Central memory CD8-positive, alpha-beta T cell (primary cell): ENCODE data around the gene GPHN.

ENCODE experiments used
- ATAC-seq: fragments of 150-1000 bp; cut with Tn5 transposase; replicated peaks from 2 replicates; pipeline ENCODE4 v1.10.0; 2022; ENCODE audit warnings: mild to moderate bottlenecking, moderate FRiP score, moderate number of reproducible peaks; ENCODE audit not compliant: poor library complexity, severe bottlenecking; ENCODE audit errors: extremely low read depth
- DNase-seq, 2 donors: peaks; one replicate each; pipeline ENCODE4 v3.0.0; 2021; ENCODE audit warnings: low spot score in 2 of 2
- H3K27ac Mint-ChIP-seq: one replicate; pipeline ENCODE4 v1.8.0; 2022; ENCODE audit warnings: low read depth, mild to moderate bottlenecking, moderate library complexity, mixed read lengths
- H3K27me3 Mint-ChIP-seq: one replicate; pipeline ENCODE4 v1.8.0; 2022; ENCODE audit warnings: mixed read lengths
- H3K36me3 Mint-ChIP-seq: one replicate; pipeline ENCODE4 v1.8.0; 2022; ENCODE audit warnings: mild to moderate bottlenecking, moderate library complexity, mixed read lengths; ENCODE audit not compliant: insufficient read depth
- H3K4me1 Mint-ChIP-seq: one replicate; pipeline ENCODE4 v1.8.0; 2022; ENCODE audit warnings: mixed read lengths
- H3K4me3 Mint-ChIP-seq: one replicate; pipeline ENCODE4 v1.8.0; 2022; ENCODE audit warnings: mild to moderate bottlenecking, moderate library complexity, mixed read lengths
- H3K9me3 Mint-ChIP-seq: one replicate; pipeline ENCODE4 v1.8.0; 2022; ENCODE audit warnings: mixed read lengths

Gene GPHN

GRCh38 chr14:67079846-67080245 lies 571.9 kb downstream of the GPHN start:
- H3K36me3 Mint-ChIP-seq = no peaks in the 10 kb centered on the region
- DNase-seq (no peak), ATAC-seq (no peak)
- H3K4me3 Mint-ChIP-seq = no peak overlapping the region
- no peaks in the 10 kb centered on the region for H3K4me1 Mint-ChIP-seq
- no peak overlapping the region for H3K27ac Mint-ChIP-seq
- H3K9me3 Mint-ChIP-seq = peaks cover 6% of the 10 kb centered on the region
- H3K27me3 Mint-ChIP-seq = no peaks in the 10 kb centered on the region

- no peaks in the 10 kb centered on the region for H3K4me1 Mint-ChIP-seq
- DNase-seq (no peak), ATAC-seq (no peak)
- no peak overlapping the region for H3K27ac Mint-ChIP-seq
- no peaks in the 10 kb centered on the region for H3K36me3 Mint-ChIP-seq
- H3K4me3 Mint-ChIP-seq = no peak overlapping the region
- no peaks in the 10 kb centered on the region for H3K27me3 Mint-ChIP-seq
- H3K9me3 Mint-ChIP-seq = peaks cover 17% of the 10 kb centered on the region
Measured at GRCh38 chr14:67108230-67108629, 600.3 kb downstream of the GPHN start.

GRCh38 chr14:67111022-67111421 lies 603.1 kb downstream of the GPHN start:
- Mint-ChIP-seq H3K9me3 (peaks cover 6% of the 10 kb centered on the region), H3K27ac (no peak overlapping the region), H3K4me1 (no peaks in the 10 kb centered on the region), H3K27me3 (no peaks in the 10 kb centered on the region), H3K36me3 (peaks cover 2% of the 10 kb centered on the region), H3K4me3 (no peak overlapping the region)
- ATAC-seq = no peak
- no peak for DNase-seq

- peaks cover 2% of the 10 kb centered on the region for H3K36me3 Mint-ChIP-seq
- no peak overlapping the region for H3K4me3 Mint-ChIP-seq
- no peaks in the 10 kb centered on the region for H3K4me1 Mint-ChIP-seq
- DNase-seq (no peak), ATAC-seq (no peak)
- no peaks in the 10 kb centered on the region for H3K9me3 Mint-ChIP-seq
- H3K27me3 Mint-ChIP-seq = no peaks in the 10 kb centered on the region
- H3K27ac Mint-ChIP-seq = no peak overlapping the region
Measured at GRCh38 chr14:67112344-67112743, 604.4 kb downstream of the GPHN start.

GRCh38 chr14:67127174-67127573 lies 619.2 kb downstream of the GPHN start:
- H3K27ac Mint-ChIP-seq = no peak overlapping the region
- H3K9me3 Mint-ChIP-seq = no peaks in the 10 kb centered on the region
- DNase-seq = no peak
- peaks cover 2% of the 10 kb centered on the region for H3K36me3 Mint-ChIP-seq
- no peak overlapping the region for H3K4me3 Mint-ChIP-seq
- ATAC-seq = no peak
- no peaks in the 10 kb centered on the region for H3K4me1 Mint-ChIP-seq
- H3K27me3 Mint-ChIP-seq = no peaks in the 10 kb centered on the region

DNA sequence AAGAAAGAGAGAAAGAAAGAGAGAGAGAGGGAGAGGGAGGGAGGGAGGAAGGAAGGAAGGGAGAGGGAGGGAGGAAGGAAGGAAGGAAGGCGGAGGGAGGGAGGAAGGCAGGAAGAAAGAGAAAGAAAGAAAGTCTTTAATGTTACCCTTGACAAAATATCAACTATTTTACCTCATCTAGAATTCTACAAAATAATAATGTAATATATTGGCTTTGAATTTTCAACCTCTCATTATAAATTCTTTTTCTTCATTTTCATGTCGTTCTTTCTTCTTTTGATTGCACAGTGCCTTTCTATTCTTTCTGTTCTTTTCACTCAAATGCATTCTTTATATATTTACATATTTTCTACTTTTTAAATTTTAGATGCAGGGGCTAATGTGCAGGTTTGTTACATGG lies 621.8 kb downstream of the GPHN start:
- H3K36me3 Mint-ChIP-seq = no peaks in the 10 kb centered on the region
- H3K9me3 Mint-ChIP-seq = no peaks in the 10 kb centered on the region
- ATAC-seq = no peak
- DNase-seq = no peak
- H3K27ac Mint-ChIP-seq = no peak overlapping the region
- H3K4me3 Mint-ChIP-seq = no peak overlapping the region
- no peaks in the 10 kb centered on the region for H3K4me1 Mint-ChIP-seq
- no peaks in the 10 kb centered on the region for H3K27me3 Mint-ChIP-seq

DNA sequence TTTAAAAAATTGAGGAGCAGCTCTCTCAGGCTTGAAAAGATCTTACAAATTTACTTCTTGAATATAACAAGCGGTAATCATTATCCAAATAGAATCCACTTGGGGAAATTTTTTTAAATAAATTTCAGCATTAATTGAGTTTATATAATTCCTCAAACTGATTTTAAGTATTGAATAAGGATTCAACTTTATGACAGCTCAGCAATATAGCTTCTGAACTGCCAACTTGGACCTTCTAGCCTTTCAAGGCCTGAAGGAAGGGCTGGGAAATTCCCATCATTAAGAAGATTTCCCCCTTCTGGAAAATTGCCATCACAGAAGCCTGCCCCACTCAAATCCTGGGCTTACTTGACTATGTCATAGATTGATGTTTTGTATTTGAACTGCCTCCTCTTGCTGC lies 623.7 kb downstream of the GPHN start:
- ATAC-seq (no peak), DNase-seq (no peak)
- no peak overlapping the region for H3K4me3 Mint-ChIP-seq
- no peaks in the 10 kb centered on the region for H3K27me3 Mint-ChIP-seq
- H3K27ac Mint-ChIP-seq = no peak overlapping the region
- no peaks in the 10 kb centered on the region for H3K36me3 Mint-ChIP-seq
- no peaks in the 10 kb centered on the region for H3K4me1 Mint-ChIP-seq
- no peaks in the 10 kb centered on the region for H3K9me3 Mint-ChIP-seq

DNA sequence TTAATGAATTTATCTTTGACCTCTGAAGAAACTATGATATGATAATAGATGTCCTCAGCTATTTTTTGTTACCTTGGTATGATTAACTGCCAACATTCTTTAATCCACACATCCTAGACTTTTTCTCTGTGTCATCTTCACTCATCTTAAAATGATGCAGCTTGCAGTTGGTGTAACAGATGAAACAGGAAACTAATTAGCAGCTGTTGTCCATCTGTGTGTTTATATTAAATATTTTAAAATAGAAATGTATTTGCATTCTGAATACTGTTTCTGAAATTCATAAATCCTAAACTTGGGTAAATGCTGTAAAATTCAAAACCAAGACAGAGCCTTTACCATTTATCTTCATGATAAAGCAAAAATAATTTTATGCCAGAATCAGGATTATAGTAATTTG lies 625.2 kb downstream of the GPHN start:
- DNase-seq (no peak), ATAC-seq (no peak)
- Mint-ChIP-seq H3K27me3 (no peaks in the 10 kb centered on the region), H3K27ac (no peak overlapping the region), H3K36me3 (no peaks in the 10 kb centered on the region), H3K4me1 (no peaks in the 10 kb centered on the region), H3K9me3 (no peaks in the 10 kb centered on the region), H3K4me3 (no peak overlapping the region)

GRCh38 chr14:67133595-67134441 lies 625.9 kb downstream of the GPHN start:
- Mint-ChIP-seq H3K27me3 (no peaks in the 10 kb centered on the region), H3K9me3 (no peaks in the 10 kb centered on the region), H3K4me3 (no peak overlapping the region), H3K4me1 (no peaks in the 10 kb centered on the region), H3K27ac (no peak overlapping the region), H3K36me3 (no peaks in the 10 kb centered on the region)
- ATAC-seq (no peak), DNase-seq (no peak)

- Mint-ChIP-seq H3K4me1 (no peaks in the 10 kb centered on the region), H3K27ac (no peak overlapping the region), H3K27me3 (peaks cover 2% of the 10 kb centered on the region), H3K36me3 (peaks cover 3% of the 10 kb centered on the region), H3K4me3 (no peak overlapping the region), H3K9me3 (no peaks in the 10 kb centered on the region)
- no peak for DNase-seq
- ATAC-seq = no peak
Measured at GRCh38 chr14:67137744-67138371, 629.9 kb downstream of the GPHN start.

DNA sequence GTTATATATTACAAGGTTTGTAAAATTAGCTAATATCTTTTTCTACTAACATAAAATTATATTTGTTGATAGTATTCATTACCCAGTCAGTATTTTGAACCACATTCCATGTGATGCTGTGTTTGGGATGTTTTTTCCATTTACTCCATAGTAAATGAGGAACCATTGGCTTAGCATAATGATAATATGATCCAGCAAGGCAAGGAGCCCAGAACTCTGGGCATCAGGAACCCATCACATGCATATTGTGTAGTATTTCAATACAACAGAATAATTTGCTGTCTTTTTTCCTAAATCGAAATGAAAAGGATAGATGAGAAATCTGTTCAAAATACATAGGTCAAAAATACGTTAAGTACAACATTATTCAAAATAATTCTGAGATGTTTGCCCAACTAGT lies 632.6 kb downstream of the GPHN start:
- no peak for ATAC-seq
- Mint-ChIP-seq H3K4me1 (no peaks in the 10 kb centered on the region), H3K27ac (no peak overlapping the region), H3K4me3 (no peak overlapping the region), H3K9me3 (no peaks in the 10 kb centered on the region), H3K27me3 (peaks cover 10% of the 10 kb centered on the region), H3K36me3 (peaks cover 3% of the 10 kb centered on the region)
- DNase-seq = no peak

DNA sequence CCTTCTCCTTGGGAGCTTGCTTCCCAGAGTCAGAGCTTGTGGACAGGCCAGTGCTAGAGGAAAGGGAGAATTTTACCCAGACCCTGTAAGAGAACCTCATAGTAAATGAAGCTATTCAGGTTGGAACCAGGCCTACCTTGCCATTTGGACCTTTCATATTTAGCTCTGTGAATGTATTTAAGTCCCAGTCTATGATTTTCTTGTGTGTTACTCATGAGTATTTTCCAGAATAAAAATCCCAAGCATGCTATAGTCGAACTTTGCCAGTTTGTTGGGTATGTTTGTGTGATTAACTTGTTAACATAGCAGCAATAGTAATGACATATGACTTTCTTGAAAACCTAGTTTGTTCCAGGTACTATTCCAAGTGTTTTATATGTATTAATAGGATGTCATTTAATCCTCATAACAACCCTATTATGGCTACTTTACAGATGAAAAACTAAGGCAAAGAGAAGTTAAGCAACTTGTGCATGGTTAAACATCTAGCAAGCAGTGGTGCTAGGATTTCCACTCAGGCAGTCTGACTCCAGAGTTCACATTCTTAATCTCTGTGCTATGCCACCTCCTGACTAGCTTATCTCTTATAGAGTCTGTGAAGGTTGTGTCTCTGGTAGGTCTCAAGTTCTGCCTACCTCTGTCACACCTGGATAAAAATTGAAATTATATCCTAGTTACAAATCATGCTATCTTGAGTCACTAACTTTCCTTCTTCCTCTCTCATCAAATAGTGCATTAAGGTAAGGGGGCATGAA lies 633.4 kb downstream of the GPHN start:
- Mint-ChIP-seq H3K36me3 (peaks cover 4% of the 10 kb centered on the region), H3K4me3 (no peak overlapping the region)
- no peak for ATAC-seq

More for the DNA sequence above, 633.4 kb downstream of the GPHN start:
- no peak for DNase-seq
- no peaks in the 10 kb centered on the region for H3K9me3 Mint-ChIP-seq
- peaks cover 17% of the 10 kb centered on the region for H3K27me3 Mint-ChIP-seq
- H3K27ac Mint-ChIP-seq = no peak overlapping the region
- no peaks in the 10 kb centered on the region for H3K4me1 Mint-ChIP-seq
